Stimulated activated CD8-positive, alpha-beta memory T cell treated with anti-CD3 and anti-CD28 coated beads, Interleukin-7, amount 100 ng/mL, for 4 hours (primary cell): ENCODE results near the gene MICALL1.

Source experiments
- DNase-seq, 2 donors: peaks; one replicate each; pipeline ENCODE4 v3.0.0-alpha.2; 2020; ENCODE audit warnings: low read depth in 2 of 2

MICALL1 gene

GRCh38 chr22:37906364-37907008, 389 bp downstream of the MICALL1 start:
- DNase-seq = peak in 1 of 2 donors; percentile 24

DNA sequence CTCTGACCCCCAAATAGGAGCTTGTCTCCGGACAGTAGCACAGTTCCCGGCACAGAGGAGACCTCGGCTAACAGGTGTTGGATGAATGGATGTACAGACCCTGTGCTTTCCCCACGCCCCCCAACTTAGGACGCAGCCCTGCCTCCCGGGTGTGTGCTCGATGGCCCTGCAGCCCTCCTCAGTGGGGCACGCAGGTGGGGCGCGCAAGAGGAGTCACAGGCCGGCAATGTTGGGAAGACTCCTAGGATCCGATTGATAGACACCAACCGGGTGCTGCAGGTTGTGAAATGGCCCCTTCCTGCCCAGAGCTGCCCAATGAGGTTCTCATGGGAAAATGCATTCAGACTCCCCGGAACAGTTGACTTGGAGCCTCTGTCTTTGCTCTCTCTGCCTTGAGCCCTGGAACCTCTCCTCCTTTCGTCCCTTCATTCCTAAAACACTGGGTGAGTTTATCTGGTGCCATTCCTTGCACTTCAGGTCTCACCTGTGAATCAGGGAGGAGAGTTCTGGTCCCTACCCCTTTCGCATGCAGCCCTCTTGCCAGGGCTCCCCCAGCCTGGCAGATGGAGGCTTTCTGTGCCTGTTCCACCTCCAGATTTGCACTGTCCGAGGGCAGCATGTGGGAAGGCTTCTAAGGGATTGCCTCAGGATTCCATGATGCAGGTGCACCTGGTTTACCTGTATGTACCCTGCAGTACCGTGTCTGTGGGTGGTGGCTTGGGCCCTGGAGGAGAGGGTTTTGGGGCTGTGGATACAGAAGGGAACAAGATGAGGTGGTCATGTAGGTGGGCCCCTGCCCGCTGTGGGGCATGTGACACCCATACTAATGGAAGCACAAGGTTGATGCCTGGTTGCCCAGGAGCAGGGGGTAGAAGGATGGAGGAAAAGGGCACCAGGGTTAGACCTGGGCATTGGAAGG, 1.2 kb downstream of the MICALL1 start:
- no peak for DNase-seq

DNA sequence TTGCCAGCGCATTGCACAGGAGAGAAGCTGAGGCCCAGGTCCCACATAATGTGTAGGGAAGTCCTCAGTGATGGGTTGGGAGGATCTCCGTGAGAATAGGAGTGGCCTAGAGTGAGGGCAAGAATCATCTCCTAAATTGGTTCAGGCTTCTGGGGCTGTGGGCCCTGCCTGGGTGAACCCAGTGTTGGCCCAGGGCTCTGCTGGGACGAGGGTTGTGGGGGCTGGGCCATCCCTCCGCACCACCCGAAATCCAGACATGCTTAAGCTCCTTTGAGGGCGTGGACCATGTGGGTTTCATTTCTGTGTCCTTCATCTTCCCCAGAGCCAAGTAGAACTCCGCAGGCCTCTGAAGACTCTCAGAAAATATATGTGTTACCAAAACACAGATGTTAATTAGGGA, 3.7 kb downstream of the MICALL1 start:
- DNase-seq = no peak

DNA sequence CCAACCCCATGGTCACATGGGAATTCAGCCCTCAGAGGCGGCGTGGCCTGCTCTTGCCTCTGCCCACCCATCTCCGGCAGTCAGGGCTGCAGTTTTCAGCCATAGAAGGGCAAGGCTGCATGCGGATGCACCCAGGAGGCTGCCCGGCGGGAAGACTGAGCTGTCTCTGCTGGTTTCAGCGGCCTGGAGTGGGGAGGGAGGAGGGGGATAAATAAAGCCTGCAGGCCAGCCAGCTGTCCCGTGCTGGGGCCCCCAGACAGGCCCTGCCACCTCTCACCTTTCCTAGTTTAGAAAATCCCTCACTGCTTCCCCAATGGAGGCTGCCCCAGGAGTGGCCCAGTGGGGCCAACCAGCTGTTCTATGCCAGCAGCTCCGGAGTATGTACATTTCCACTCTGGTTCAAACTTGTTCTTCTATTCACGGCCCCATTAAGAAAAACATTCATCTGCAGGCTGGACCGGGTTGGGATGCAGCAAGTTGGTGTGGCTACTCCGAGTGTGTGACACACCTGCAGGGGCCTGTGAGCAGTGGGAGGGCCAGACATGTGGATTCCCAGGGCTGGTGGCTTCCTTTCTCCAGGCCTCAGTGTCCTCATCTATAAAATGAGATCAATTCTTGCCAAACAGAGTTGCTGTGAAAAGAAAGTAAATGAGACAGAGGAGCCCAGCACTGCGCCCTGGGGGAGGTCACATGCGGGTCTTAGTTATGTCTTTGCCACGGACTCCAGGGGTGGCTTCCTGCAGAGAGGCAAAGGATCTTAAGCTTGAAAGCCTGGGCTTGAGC, 5.0 kb downstream of the MICALL1 start:
- no peak for DNase-seq

- DNase-seq = no peak
These were observed 5.6 kb downstream of the MICALL1 start for GRCh38 chr22:37911697-37912096.

- DNase-seq = no peak
These were observed 6.1 kb downstream of the MICALL1 start for GRCh38 chr22:37912171-37912570.

DNA sequence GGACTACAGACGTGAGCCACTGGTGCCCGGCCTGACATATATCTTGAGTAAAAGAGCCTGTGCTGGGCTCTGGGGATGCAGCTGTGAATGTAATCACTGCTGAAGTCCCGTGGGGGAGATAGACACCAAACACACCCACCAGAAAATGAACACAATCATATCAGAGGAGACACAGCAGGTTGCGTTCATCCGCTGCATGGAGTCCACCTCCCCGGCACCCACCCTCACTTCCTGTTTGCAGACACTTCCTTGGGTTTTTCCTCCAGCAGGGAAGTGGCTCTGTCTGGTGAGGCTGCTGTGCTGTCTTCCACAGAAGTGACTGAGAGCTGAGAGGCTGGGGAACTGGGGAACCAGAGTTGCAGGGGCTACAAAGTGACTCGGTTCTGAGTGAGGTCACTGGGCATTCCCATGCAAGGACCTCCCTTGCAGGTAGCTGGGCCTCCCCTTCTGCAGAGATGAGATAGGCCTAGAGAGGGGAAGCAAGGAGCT, 7.2 kb downstream of the MICALL1 start:
- no peak for DNase-seq

DNA sequence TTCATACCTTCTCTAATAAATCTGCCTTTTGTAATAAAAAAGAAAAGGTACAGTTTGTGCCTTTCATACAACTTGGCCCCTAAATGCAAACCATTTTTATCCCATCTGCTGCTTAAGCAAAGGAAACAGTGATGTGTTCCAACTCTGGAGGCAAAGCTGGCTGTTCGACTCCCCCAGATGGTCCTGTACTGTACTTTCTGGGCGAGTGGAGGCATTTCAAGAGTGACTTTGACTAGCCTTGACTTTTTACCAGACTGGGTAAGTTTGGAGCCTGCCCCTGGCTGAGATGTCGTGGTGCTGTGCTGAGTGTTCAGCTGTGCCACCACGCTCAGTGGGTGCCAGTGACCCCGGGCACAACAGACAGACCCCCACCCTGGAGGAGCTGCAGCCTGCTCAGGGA, 10.2 kb downstream of the MICALL1 start:
- no peak for DNase-seq

DNA sequence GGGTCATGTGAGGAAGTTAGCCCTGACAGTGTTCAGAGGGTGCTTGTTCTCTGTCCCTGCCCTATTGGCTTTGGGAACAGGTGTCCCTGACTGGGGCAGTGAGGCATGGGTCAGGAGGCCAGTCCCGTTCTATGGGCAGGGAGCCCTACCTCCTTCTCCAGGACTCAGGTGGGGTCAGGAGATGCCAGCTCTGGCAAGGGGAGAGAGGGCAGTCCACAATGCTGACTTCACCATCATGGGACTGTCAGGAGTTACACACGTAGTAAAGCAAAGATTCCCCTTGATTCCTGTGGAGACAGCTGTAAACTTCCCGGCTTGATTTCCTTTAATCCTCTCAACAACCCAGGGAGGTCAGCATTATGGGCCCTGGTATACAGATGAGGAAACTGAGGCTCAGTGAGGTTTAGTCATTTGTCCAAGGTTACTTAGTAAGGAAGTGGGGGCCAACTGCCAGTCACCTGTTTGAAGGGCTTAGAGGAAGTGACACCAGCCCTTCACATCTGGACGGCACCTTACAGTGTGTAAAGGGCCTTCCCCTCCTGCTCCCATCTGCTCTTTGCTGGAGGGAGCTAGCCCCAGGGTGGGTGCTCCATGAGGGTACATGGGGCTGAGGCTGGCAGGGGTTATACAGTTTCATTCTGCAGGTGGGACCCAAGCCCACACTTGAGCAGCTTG, 11.9 kb downstream of the MICALL1 start:
- DNase-seq = no peak

GRCh38 chr22:37918580-37919270, 12.6 kb downstream of the MICALL1 start:
- DNase-seq = no peak

GRCh38 chr22:37920126-37920525, 14.0 kb downstream of the MICALL1 start:
- DNase-seq = no peak

- no peak for DNase-seq
These were observed 16.1 kb downstream of the MICALL1 start for GRCh38 chr22:37922191-37922590.

GRCh38 chr22:37923927-37924326, 17.8 kb downstream of the MICALL1 start:
- DNase-seq = no peak

DNA sequence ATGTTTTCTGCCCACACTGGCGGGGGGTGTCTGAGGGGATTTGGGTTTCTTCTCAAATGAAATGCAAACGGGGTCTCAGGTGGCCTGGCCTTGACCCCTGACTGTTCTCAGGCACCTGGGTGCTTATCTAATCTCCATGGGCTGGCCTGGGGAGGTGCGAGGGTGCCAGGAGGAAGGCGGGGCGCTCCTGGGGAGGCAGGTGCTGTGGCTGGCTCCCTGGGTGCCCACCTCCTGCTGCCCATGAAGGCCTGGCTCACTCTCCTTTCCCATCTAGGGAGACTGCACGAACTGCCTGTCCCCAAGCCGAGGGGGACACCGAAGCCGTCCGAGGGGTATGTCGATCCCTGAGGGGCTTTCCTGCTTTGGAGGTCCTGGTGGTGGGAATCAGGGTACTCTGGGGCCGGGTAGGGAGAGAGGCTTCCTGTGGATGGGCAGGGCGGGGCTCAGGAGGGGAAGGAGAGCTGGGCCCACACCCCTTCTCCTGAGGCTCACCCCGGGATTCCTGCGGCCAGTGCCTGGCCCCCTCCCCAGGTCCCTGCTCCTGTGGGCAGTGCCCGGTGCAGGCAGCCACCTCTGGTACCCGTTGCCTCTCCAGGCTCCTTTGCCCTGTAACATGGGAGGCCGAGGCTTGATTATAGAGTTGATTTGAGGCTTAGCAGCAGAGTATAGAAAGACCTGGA, 18.4 kb downstream of the MICALL1 start:
- no peak for DNase-seq

GRCh38 chr22:37925330-37925729, 19.2 kb downstream of the MICALL1 start:
- DNase-seq = no peak

DNA sequence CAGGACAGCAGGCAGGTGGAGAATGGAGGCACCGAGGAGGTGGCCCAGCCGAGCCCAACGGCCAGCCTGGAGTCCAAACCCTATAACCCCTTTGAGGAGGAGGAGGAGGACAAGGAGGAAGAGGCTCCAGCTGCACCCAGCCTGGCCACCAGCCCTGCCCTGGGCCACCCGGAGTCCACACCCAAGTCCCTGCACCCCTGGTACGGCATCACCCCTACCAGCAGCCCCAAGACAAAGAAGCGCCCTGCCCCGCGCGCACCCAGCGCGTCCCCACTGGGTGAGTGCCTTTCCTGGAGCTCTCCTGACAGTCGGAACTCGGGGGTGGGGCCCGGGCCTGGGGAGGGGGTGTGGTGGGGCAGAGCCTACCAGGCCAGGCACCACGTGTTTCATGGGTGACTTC, 19.7 kb downstream of the MICALL1 start:
- DNase-seq = no peak

DNA sequence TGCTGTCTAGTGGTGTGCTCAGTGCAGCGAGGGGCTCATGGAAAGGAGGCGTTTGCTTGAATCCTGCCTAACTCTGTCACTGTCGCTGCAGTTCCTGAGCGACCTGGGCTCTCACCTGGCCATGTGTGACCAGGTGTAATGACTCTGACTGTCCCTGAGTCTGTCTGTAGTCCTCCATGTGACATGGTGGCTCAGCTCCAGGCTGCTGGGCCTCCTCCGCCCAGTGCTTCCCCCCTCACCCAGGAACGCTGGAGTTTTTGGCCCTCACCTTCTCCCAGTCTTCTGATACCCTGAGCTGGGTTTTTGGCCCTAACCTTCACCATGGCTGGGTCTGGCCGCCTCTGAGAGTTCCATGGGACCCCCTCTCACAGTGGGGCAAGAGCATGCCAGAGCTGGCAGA, 20.3 kb downstream of the MICALL1 start:
- DNase-seq = no peak

GRCh38 chr22:37926771-37927636, 20.9 kb downstream of the MICALL1 start:
- no peak for DNase-seq

DNA sequence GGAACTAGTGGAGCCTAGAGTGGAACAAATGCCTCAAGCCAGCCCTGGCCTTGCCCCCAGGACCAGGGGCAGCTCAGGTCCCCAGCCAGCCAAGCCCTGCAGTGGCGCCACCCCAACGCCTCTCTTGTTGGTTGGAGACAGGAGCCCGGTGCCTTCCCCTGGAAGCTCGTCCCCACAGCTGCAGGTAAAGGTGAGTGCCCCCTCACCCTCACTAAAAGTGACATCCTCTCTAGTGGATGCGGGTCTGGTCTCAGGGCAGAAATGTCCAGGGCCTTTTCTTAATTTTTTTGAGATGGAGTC, 21.5 kb downstream of the MICALL1 start:
- DNase-seq = no peak

GRCh38 chr22:37929390-37929789, 23.3 kb downstream of the MICALL1 start:
- DNase-seq = no peak
